Duodenal mucosa (tissue), 2 donors: ENCODE measurements around the gene KCTD14.
"Not testable (repeated sequence)": the region's sequence is repeated elsewhere in the genome, so short reads cannot be mapped to it uniquely, and the experiment has no call there.

Experiments used
- H3K27ac ChIP-seq: one replicate; pipeline ENCODE4 v1.7.0; 2013; ENCODE audit warnings: low read depth, low read length
- H3K27me3 ChIP-seq, 2 donors: one replicate each; pipeline ENCODE4 v1.7.0; 2013; ENCODE audit warnings: low read length in 2 of 2, control low read depth in 1 of 2; ENCODE audit not compliant: insufficient read depth in 2 of 2, control insufficient read depth in 1 of 2
- H3K36me3 ChIP-seq, 2 donors: one replicate each; pipeline ENCODE4 v1.7.0; 2013; ENCODE audit warnings: low read length in 2 of 2, control low read depth in 1 of 2; ENCODE audit not compliant: insufficient read depth in 2 of 2, control insufficient read depth in 1 of 2
- H3K4me1 ChIP-seq, 2 donors: one replicate each; pipeline ENCODE4 v1.7.0; 2013; ENCODE audit warnings: low read length in 2 of 2, control low read depth in 1 of 2; ENCODE audit not compliant: insufficient read depth in 2 of 2, control insufficient read depth in 1 of 2
- H3K4me3 ChIP-seq, 2 donors: one replicate each; pipeline ENCODE4 v1.7.0; 2013; ENCODE audit warnings: low read length in 2 of 2, low read depth in 1 of 2
- H3K9ac ChIP-seq, 2 donors: one replicate each; pipeline ENCODE4 v1.7.0; 2013; ENCODE audit warnings: low read length in 2 of 2, low read depth in 1 of 2
- H3K9me3 ChIP-seq, 2 donors: one replicate each; pipeline ENCODE4 v1.7.0; 2013; ENCODE audit warnings: low read length in 2 of 2, control low read depth in 1 of 2; ENCODE audit not compliant: control insufficient read depth in 1 of 2

KCTD14 gene

DNA sequence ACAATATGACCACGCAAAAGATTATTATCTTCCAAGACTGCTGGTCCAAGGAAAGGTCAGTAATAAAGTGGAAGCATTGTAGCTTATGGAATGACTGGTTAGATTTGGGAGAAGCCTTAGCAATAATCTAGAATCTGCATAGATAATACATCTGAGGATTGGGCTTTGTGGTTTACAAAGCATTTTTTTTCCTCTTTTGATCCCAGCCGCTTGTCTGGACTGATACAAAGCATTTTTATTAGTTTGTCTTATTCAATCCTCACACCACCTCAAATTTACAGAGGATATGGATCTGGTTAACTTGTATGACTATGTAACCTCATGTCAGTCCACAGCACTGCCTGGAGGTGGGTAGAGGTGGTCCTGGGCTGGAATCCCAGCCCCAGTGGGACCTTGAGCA is 39.6 kb upstream of the KCTD14 start:
- Histone ChIP-seq H3K4me3 (no peak overlapping the region), H3K27me3 (no peaks in the 10 kb centered on the region), H3K36me3 (peaks cover 4 to 5% of the 10 kb centered on the region in 2 donors), H3K9ac (no peak overlapping the region), H3K27ac (no peak overlapping the region), H3K4me1 (no peaks in the 10 kb centered on the region), H3K9me3 (no peaks in the 10 kb centered on the region)

DNA sequence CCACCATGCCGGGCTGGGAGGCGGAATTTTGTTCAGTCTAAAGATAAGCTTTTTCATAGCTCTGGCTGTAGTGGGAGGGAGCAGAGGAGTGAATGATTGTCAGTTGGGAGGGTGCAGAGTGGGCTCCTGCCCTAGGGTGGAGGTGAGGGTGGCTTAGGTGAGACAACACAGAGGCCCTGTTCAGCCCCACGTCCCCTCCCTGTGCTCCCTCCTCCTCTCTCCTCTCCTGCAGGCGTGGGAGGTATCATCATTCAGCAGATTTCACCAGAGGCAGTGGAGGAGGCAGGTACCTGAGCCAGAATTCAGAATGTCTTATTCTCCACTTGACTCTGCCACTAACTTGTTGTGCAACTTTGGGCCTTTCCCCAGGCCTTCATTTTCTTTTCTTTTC is 38.8 kb upstream of the KCTD14 start:
- no peaks in the 10 kb centered on the region for H3K27me3 ChIP-seq
- H3K9ac ChIP-seq, result no peak overlapping the region
- H3K36me3 ChIP-seq, result no peaks in the 10 kb centered on the region
- H3K4me3 ChIP-seq, result no peak overlapping the region
- H3K9me3 ChIP-seq, result no peaks in the 10 kb centered on the region
- no peaks in the 10 kb centered on the region for H3K4me1 ChIP-seq
- H3K27ac ChIP-seq, result no peak overlapping the region

DNA sequence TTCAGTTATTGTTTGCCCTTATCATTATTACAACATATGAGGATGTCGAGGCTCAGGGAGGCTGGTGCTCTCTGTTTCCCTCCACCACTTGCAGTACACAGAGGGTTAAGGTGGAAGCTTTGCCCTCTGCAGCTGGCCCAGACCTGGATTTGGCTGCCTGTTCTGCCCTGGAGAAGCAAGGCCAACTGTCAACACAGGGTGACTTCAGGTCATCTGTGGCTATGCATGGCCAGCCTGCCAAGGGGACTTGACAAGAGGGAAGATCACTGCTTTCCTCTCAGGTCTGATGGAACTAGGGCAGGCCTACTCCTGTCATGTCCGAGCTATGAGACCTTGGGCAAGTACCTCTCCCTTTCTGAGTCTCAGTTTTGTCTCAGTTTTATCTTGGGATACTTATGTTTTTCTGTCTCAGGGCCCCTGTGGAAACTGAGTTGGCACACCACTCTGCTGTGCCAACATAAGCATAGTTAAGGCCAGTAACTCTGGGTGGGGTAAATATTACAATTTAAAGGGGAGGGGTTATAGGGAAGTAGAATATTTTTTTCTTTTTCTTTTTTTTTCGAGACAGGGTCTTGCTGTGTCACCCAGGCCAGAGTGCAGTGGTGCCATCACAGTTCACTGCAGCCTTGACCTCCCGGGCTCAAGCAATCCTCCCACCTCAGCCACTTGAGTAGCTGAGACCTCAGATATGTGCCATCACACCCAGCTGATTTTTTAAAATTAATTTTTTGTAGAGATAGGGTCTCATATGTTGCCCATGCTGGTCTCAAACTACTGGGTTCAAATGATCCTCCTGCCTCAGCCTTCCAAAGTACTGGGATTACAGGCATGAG is 38.2 kb upstream of the KCTD14 start:
- Histone ChIP-seq H3K9me3 (no peaks in the 10 kb centered on the region), H3K9ac (no peak overlapping the region), H3K4me1 (no peaks in the 10 kb centered on the region), H3K36me3 (no peaks in the 10 kb centered on the region), H3K4me3 (no peak overlapping the region), H3K27ac (no peak overlapping the region), H3K27me3 (no peaks in the 10 kb centered on the region)

DNA sequence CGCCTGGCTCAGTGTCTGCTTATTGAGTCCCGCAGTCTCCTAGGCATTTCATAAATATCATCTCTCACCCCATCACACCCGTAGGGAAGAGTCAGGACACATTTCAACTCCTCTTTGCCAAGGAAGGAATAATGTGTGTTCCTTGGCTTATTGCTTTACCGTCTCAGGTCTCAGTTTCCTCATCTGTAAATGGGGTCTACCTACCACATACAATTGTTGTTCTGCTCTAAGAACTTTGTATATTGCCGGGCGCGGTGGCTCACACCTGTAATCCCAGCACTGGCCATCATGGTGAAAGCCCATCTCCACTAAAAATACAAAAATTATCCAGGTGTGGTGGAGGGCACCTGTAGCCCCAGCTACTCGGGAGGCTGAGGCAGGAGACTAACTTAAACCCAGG is 37.5 kb upstream of the KCTD14 start:
- no peaks in the 10 kb centered on the region for H3K27me3 ChIP-seq
- no peaks in the 10 kb centered on the region for H3K4me1 ChIP-seq
- H3K27ac ChIP-seq, result no peak overlapping the region
- no peak overlapping the region for H3K9ac ChIP-seq
- H3K9me3 ChIP-seq, result no peaks in the 10 kb centered on the region
- H3K36me3 ChIP-seq, result no peaks in the 10 kb centered on the region
- no peak overlapping the region for H3K4me3 ChIP-seq

DNA sequence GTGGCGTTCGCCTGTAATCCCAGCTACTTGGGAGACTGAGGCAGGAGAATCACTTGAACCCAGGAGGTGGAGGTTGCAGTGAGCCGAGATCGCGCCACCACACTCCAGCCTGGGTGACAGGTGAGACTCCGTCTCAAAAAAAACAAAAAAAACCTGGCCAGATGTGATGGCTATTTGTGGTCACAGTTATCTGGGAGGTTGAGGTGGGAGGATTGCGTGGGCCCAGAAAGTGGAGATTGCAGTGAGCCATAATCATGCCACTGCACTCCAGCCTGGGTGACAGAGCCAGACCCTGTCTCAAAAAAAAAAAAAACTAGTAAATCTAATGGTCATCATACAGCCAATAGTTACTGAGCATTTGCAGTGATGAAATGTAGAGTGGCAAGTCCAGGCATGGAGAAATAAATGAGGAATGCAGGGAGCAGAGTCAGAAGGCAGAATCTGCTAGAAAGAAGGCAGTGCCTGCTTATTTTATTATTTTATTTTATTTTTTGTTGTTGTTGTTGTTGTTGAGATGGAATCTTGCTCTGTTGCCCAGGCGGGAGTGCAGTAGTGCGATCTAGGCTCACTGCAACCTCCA is 36.8 kb upstream of the KCTD14 start:
- not testable (repeated sequence) for H3K9ac ChIP-seq, H3K27ac ChIP-seq, H3K27me3 ChIP-seq, H3K36me3 ChIP-seq, H3K9me3 ChIP-seq, H3K4me3 ChIP-seq, H3K4me1 ChIP-seq

DNA sequence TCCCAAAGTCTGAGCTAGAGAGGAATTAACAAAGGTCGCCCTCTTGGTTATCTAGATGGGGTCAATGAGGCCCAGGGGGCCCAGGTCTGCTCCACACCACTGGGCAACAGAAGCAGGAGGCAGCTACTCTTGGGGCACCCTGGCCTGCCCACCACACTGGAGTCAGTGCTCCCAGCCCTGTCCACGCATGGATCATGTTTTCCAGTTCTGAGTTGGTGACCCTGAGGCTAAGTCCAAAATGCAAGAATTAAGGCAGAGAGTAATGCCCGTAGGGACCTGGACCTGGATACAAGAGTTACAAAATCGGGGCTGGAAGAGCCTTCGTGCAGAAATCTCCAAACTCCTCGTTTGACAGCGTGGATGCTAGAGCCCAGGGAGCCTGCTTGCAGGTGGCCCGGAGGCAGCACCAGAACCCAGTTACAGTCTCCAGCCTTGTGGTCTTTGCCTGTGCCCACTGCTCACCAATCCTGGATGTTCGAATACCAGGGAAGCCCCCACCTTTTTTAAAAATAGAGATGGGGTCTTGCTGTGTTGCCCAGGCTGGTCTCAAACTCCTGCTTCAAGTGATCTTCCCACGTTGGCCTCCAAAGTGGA is 34.5 kb upstream of the KCTD14 start:
- H3K27ac ChIP-seq, result no peak overlapping the region

DNA sequence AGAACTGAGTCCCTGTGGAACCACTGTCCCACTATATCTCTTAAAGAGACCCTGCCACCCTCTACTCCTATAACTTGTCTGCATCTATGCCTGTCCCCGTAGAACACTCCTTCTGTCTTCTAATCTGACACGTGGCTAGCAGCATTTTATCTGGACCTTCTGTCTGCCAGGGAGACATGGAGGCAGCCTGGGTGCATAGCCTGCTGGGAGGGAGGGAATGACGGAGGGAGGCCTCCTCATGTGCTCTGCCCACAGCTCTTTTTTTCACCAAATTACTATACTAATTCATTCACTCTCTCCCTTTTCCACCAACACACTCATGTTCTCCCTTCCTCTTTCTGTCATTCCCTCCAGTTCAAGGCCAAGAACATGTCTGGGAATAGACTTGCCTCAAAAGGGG is 33.0 kb upstream of the KCTD14 start:
- Histone ChIP-seq H3K36me3 (no peaks in the 10 kb centered on the region), H3K27ac (no peak overlapping the region), H3K9me3 (no peaks in the 10 kb centered on the region), H3K27me3 (no peaks in the 10 kb centered on the region), H3K4me3 (no peak overlapping the region), H3K4me1 (no peaks in the 10 kb centered on the region), H3K9ac (no peak overlapping the region)

More for the DNA sequence above, 34.5 kb upstream of the KCTD14 start:
- Histone ChIP-seq H3K9ac (no peak overlapping the region), H3K4me3 (no peak overlapping the region), H3K27me3 (no peaks in the 10 kb centered on the region), H3K4me1 (no peaks in the 10 kb centered on the region), H3K36me3 (no peaks in the 10 kb centered on the region), H3K9me3 (no peaks in the 10 kb centered on the region)

DNA sequence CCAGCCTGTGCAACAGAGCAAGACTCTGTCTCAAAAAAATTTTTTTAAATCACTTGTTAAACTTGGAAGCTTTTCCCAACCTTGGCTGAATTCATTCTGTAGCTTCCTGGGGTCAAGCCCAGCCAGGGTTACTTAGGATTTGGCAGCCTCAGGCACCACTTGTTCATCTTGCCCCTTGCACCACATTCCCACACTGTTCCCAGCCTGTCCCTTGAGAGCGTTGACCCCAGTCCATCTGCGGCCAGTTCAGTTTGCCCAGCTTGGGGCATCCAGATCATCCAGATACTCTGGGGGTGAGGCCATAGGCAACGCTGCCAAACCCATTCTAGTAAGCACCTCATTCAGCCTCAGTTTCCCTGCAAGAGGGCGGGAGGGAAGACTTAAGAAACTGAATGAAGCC is 31.9 kb upstream of the KCTD14 start:
- Histone ChIP-seq H3K36me3 (no peaks in the 10 kb centered on the region), H3K9me3 (no peaks in the 10 kb centered on the region), H3K4me3 (no peak overlapping the region), H3K27ac (no peak overlapping the region), H3K27me3 (no peaks in the 10 kb centered on the region), H3K4me1 (no peaks in the 10 kb centered on the region), H3K9ac (no peak overlapping the region)

DNA sequence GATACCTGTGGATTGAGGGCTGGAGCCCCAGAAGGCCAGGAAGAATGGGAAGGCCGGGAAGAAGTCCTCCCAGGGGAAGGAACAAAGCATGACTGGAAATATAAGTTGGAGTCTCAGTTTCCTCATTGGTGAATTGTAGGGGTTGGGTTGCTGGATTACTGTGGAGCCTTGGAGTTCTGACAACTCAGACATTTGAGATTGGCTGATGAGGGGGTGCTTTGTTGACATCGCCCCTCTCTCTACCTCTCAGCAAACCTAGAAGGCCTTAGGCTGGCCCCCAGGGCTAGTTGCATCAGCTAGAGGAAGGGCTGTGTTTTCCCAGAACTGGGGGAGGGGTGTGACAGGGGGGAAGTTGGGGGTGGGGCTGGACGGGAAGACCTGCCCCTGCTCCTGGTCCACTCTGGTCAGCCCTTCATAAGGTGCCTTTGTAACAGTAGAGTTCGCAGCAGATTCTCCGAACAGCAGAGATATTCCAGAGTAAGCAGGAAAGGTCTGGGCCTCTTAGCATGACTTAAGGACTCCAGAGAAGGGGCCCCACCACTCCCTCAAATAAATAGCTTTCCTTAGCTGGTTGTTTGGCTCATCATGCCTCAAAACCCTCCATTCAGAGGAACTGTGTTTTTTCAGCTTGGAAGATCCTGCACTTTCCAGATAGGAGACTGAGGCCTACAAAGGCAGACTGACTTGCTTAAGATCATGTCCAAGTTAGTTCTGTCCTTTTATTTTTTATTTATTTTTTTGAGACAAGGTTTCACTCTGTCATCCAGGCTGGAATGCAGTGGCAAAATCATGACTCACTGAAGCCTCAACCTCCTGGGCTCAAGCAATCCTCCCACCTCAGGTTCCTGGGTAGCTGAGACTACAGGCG is 28.1 kb upstream of the KCTD14 start:
- H3K27me3 ChIP-seq, result no peaks in the 10 kb centered on the region
- H3K4me3 ChIP-seq, result no peak overlapping the region
- peaks cover 0 to 5% of the 10 kb centered on the region in 2 donors for H3K4me1 ChIP-seq
- H3K36me3 ChIP-seq, result no peaks in the 10 kb centered on the region
- H3K9me3 ChIP-seq, result no peaks in the 10 kb centered on the region
- no peak overlapping the region for H3K27ac ChIP-seq
- H3K9ac ChIP-seq, result no peak overlapping the region

DNA sequence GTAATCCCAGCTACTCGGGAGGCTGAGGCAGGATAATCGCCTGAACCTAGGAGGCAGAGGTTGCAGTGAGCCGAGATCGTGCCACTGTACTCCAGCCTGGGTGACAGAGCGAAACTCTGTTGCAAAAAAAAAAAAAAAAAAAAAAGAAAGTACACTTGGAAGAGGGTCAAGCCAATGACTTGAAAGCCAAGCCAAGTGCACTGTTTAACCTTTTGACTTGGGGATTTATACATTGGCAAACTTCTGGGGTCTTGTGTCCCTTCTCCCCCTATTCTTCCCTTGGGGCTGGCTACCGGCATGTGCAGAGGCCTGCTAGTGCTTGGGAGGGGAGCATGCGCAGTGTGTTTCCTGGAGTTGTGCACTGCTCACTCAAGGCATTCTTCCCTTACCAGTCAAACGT is 26.3 kb upstream of the KCTD14 start:
- Histone ChIP-seq H3K4me3 (no peak overlapping the region), H3K4me1 (peaks cover 9 to 11% of the 10 kb centered on the region in 2 donors), H3K27ac (no peak overlapping the region), H3K27me3 (no peaks in the 10 kb centered on the region), H3K36me3 (no peaks in the 10 kb centered on the region), H3K9ac (no peak overlapping the region), H3K9me3 (no peaks in the 10 kb centered on the region)
